ENCODE data around the gene CLDN34.

The CLDN34 gene

GRCh38 chrX:9966775-9967408 is at the start of gene CLDN34:
TSS of gene CLDN34 (plus strand) at chrX:9967358. CDS start at chrX:9967358, 0 bp downstream.
- DNase-seq (ENCODE audit: low read depth): no peak

- DNase-seq (ENCODE audit: low read depth): no peak
These were observed 49.3 kb upstream of the CLDN34 start for GRCh38 chrX:9917861-9918260.

GRCh38 chrX:9919632-9920172 is 47.5 kb upstream of the CLDN34 start:
- DNase-seq (ENCODE audit: low read depth): no peak

GRCh38 chrX:9921407-9921806 is 45.8 kb upstream of the CLDN34 start:
- DNase-seq (ENCODE audit: low read depth): no peak

- no peak for DNase-seq (ENCODE audit: low read depth)
These were observed 43.8 kb upstream of the CLDN34 start for GRCh38 chrX:9923357-9923756.

- no peak for DNase-seq (ENCODE audit: low read depth)
These were observed 41.2 kb upstream of the CLDN34 start for GRCh38 chrX:9926002-9926401.

- DNase-seq (ENCODE audit: low read depth): no peak
These were observed 39.3 kb upstream of the CLDN34 start for GRCh38 chrX:9927698-9928482.

GRCh38 chrX:9935436-9935835 is 31.7 kb upstream of the CLDN34 start:
- DNase-seq (ENCODE audit: low read depth): no peak

- DNase-seq (ENCODE audit: low read depth): no peak
These were observed 29.4 kb upstream of the CLDN34 start for GRCh38 chrX:9937761-9938160.

GRCh38 chrX:9938516-9938915 is 28.6 kb upstream of the CLDN34 start:
- DNase-seq (ENCODE audit: low read depth): no peak

- no peak for DNase-seq (ENCODE audit: low read depth)
These were observed 26.7 kb upstream of the CLDN34 start for GRCh38 chrX:9940421-9940820.

GRCh38 chrX:9942086-9942485 is 25.1 kb upstream of the CLDN34 start:
- peak; percentile 41 for DNase-seq (ENCODE audit: low read depth)

GRCh38 chrX:9943420-9943819 is 23.7 kb upstream of the CLDN34 start:
- no peak for DNase-seq (ENCODE audit: low read depth)

GRCh38 chrX:9947131-9947794 is 19.9 kb upstream of the CLDN34 start:
- DNase-seq (ENCODE audit: low read depth): no peak

- DNase-seq (ENCODE audit: low read depth): no peak
These were observed 18.8 kb upstream of the CLDN34 start for GRCh38 chrX:9948406-9948805.

- DNase-seq (ENCODE audit: low read depth): no peak
These were observed 14.9 kb upstream of the CLDN34 start for GRCh38 chrX:9952300-9952699.

- no peak for DNase-seq (ENCODE audit: low read depth)
These were observed 13.8 kb upstream of the CLDN34 start for GRCh38 chrX:9953396-9953795.

GRCh38 chrX:9955506-9955905 is 11.7 kb upstream of the CLDN34 start:
- DNase-seq (ENCODE audit: low read depth): no peak

- no peak for DNase-seq (ENCODE audit: low read depth)
These were observed 9.4 kb upstream of the CLDN34 start for GRCh38 chrX:9957743-9958142.

- no peak for DNase-seq (ENCODE audit: low read depth)
These were observed 9.0 kb upstream of the CLDN34 start for GRCh38 chrX:9958183-9958582.

GRCh38 chrX:9961750-9962149 is 5.4 kb upstream of the CLDN34 start:
- no peak for DNase-seq (ENCODE audit: low read depth)

- no peak for DNase-seq (ENCODE audit: low read depth)
These were observed 10.5 kb downstream of the CLDN34 start for GRCh38 chrX:9977635-9978034.

- DNase-seq (ENCODE audit: low read depth): no peak
These were observed 13.2 kb downstream of the CLDN34 start for GRCh38 chrX:9980401-9980800.
